DND-41 (cell line): Measurements from ENCODE around the gene SMIM29.

Source experiments
- ATAC-seq: fragments of 200-7000 bp; cut with Tn5 transposase; 3 replicates; pipeline ENCODE4 v1.9.1; 2021; ENCODE audit warnings: low read depth; ENCODE audit not compliant: insufficient read depth
- DNase-seq: peaks from one replicate; pipeline ENCODE4 v3.0.0-alpha.2; 2020
- H2AFZ ChIP-seq: 2 replicates; pipeline ENCODE4 v1.6.0; 2012; ENCODE audit warnings: low read depth, low read length
- H3K27ac ChIP-seq: 2 replicates; pipeline ENCODE4 v1.5.1; 2012; ENCODE audit warnings: low read length, inconsistent platforms
- H3K27me3 ChIP-seq: fragments of 200-600 bp; sonication (generic); 2 replicates; pipeline ENCODE4 v1.6.0; 2012; ENCODE audit warnings: low read length, mild to moderate bottlenecking, inconsistent platforms; ENCODE audit not compliant: insufficient read depth, poor library complexity
- H3K36me3 ChIP-seq: 2 replicates; pipeline ENCODE4 v1.5.1; 2012; ENCODE audit warnings: low read length, inconsistent platforms; ENCODE audit not compliant: insufficient read depth
- H3K4me1 ChIP-seq: 2 replicates; pipeline ENCODE4 v1.5.1; 2012; ENCODE audit warnings: mild to moderate bottlenecking, low read length; ENCODE audit not compliant: insufficient read depth
- H3K4me2 ChIP-seq: 2 replicates; pipeline ENCODE4 v1.6.0; 2012; ENCODE audit warnings: mild to moderate bottlenecking, moderate library complexity, low read length, inconsistent platforms; ENCODE audit not compliant: insufficient read depth
- H3K4me3 ChIP-seq, 2 experiments: fragments of 200-600 bp in 1 of 2; shearing (Covaris generic) in 1 of 2; 2 replicates each; pipeline ENCODE4 v1.5.1; 2012 to 2016; ENCODE audit warnings: inconsistent platforms in 2 of 2, low read length in 2 of 2, mild to moderate bottlenecking in 2 of 2, low read depth in 1 of 2, moderate library complexity in 1 of 2
- H3K79me2 ChIP-seq: 2 replicates; pipeline ENCODE4 v1.6.0; 2012; ENCODE audit warnings: low read length, inconsistent platforms; ENCODE audit not compliant: insufficient read depth
- H3K9ac ChIP-seq: 2 replicates; pipeline ENCODE4 v1.6.0; 2012; ENCODE audit warnings: low read depth, mild to moderate bottlenecking, inconsistent platforms, low read length, moderate library complexity
- H3K9me3 ChIP-seq: 2 replicates; pipeline ENCODE4 v1.5.1; 2012; ENCODE audit warnings: low read length, moderate library complexity, mild to moderate bottlenecking, inconsistent platforms; ENCODE audit not compliant: insufficient read depth, severe bottlenecking
- H4K20me1 ChIP-seq: 2 replicates; pipeline ENCODE4 v1.6.0; 2012; ENCODE audit warnings: low read length; ENCODE audit not compliant: insufficient read depth
- CTCF ChIP-seq: IDR thresholded peaks from 2 replicates; pipeline ENCODE4 v1.5.1; 2012; ENCODE audit warnings: borderline replicate concordance, low read length, moderate library complexity, mild to moderate bottlenecking; ENCODE audit not compliant: poor library complexity, severe bottlenecking; ENCODE audit errors: extremely low read depth
- EZH2 ChIP-seq: IDR thresholded peaks from 3 replicates; pipeline ENCODE4 v1.6.1; 2012; ENCODE audit warnings: borderline replicate concordance, low read depth, mild to moderate bottlenecking, moderate library complexity, low read length, inconsistent platforms; ENCODE audit not compliant: severe bottlenecking

SMIM29 gene

DNA sequence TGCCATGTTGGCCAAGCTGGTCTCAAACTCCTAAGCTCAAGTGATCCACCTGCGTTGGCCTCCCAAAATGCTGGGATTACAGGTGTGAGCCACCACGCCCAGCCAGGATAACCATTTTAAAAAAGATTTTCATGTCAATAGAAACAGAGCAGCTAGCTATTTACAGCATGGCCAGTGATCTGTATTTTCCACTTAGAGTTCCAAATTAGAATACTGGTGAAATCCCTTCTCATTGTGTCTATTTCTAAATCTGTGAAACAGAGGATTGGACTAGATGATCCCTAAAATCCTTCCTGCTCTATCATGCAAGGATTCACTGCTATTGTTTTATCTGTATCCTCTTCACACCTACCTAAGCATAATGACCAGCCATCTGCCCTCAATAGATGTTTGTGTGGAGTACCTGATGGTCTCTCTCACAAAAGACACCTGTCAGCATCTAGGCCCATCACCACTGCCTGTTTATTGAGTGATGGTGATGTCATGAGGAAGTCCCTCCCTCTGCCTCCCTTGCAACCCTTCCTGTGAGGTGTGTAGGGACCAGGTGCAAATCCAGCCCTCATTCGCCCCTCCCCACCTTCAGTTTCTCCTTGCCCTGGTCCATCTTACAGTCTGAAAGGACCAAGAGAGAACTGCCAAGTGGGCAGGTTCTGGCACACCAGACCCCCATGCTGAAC is 26.5 kb upstream of the SMIM29 start:
- no peak overlapping the region for H3K4me3 ChIP-seq
- TF ChIP-seq CTCF: no peak
- no peak for TF ChIP-seq EZH2
- no peak overlapping the region for H2AFZ ChIP-seq
- no peak for DNase-seq
- H3K79me2 ChIP-seq: no peaks in the 10 kb centered on the region
- H3K27me3 ChIP-seq: no peaks in the 10 kb centered on the region
- no peaks in the 10 kb centered on the region for H4K20me1 ChIP-seq
- no peaks in the 10 kb centered on the region for H3K4me1 ChIP-seq
- H3K9me3 ChIP-seq: no peaks in the 10 kb centered on the region
- no peak overlapping the region for H3K4me2 ChIP-seq
- no peak overlapping the region for H3K27ac ChIP-seq
- ATAC-seq: no peak
- H3K36me3 ChIP-seq: peaks cover 18% of the 10 kb centered on the region
- H3K9ac ChIP-seq: no peak overlapping the region

- Histone ChIP-seq H3K27ac (no peak overlapping the region), H2AFZ (no peak overlapping the region), H3K36me3 (peaks cover 7% of the 10 kb centered on the region), H3K9me3 (no peaks in the 10 kb centered on the region), H3K27me3 (no peaks in the 10 kb centered on the region), H3K79me2 (no peaks in the 10 kb centered on the region), H3K4me2 (no peak overlapping the region), H3K9ac (no peak overlapping the region), H4K20me1 (no peaks in the 10 kb centered on the region), H3K4me1 (no peaks in the 10 kb centered on the region), H3K4me3 (no peak overlapping the region)
- DNase-seq: no peak
- TF ChIP-seq EZH2 (no peak), CTCF (no peak)
- no peak for ATAC-seq
Measured at GRCh38 chr6:34274129-34274528, 25.3 kb upstream of the SMIM29 start.

DNA sequence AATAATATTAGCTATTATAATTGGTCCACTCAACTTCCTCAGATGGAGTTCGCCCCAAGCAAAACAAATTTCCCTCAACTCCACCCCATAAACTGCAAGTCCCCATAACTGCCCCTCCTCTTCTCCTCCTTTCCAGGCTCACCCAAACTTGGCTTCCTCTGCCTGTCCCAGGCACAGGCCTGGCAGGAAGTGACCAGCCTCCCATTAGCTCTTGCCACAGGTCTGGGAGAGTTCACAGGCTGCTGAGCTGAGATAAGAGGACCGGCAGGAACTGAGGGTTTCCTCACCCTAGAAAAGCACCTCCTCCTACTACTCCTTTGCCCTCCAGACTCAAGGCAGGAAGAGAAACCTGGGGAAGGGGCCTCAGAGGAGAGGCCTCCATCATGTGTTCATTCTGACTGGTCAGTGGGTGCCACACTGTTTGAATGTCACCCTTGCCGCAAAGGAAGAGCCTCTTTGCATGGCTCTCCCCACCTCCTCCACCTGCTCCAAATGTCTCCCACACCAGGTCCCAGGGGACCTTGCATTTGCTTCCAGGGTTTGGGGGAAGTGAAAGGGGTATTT is 24.5 kb upstream of the SMIM29 start:
- ATAC-seq: no peak
- DNase-seq: no peak
- TF ChIP-seq CTCF: no peak
- TF ChIP-seq EZH2: no peak

More for the DNA sequence above, 24.5 kb upstream of the SMIM29 start:
- Histone ChIP-seq H3K9ac (no peak overlapping the region), H3K4me2 (no peak overlapping the region), H3K4me3 (no peak overlapping the region), H3K27me3 (no peaks in the 10 kb centered on the region), H3K4me1 (no peaks in the 10 kb centered on the region), H3K79me2 (no peaks in the 10 kb centered on the region), H3K36me3 (no peaks in the 10 kb centered on the region), H3K27ac (no peak overlapping the region), H2AFZ (no peak overlapping the region), H4K20me1 (no peaks in the 10 kb centered on the region), H3K9me3 (no peaks in the 10 kb centered on the region)
